Right lobe of liver (tissue), 6 donors: Measurements from ENCODE around the gene NDUFC2. TPM values are rescaled to one million over a fixed set of nuclear protein-coding genes. Genes with fewer than 3 reads are reported as not detected.

ENCODE experiments used
- ATAC-seq, 4 donors: fragments of 200-7000 bp; cut with Tn5 transposase; one replicate each; pipeline ENCODE4 v1.9.1; 2020; ENCODE audit warnings: mild to moderate bottlenecking in 4 of 4, moderate library complexity in 4 of 4
- DNase-seq, 3 donors: peaks; one replicate each; pipeline ENCODE4 v3.0.0-alpha.2; 2020
- H3K27ac ChIP-seq, 3 donors: fragments of 200-600 bp; one replicate each; pipeline ENCODE4 v1.8.0; 2022
- H3K27me3 ChIP-seq, 2 donors: fragments of 200-600 bp; one replicate each; pipeline ENCODE4 v1.8.0; 2022
- H3K36me3 ChIP-seq, 4 donors: fragments of 200-600 bp; sonication (generic) in 1 of 4; one replicate each; pipeline versions ENCODE4 v1.5.1 to v1.8.0; 2017 to 2022; ENCODE audit warnings: control low read depth in 1 of 4
- H3K4me1 ChIP-seq, 4 donors: fragments of 200-600 bp; sonication (generic) in 1 of 4; one replicate each; pipeline versions ENCODE4 v1.5.1 to v1.8.0; 2017 to 2022; ENCODE audit warnings: control low read depth in 1 of 4
- H3K4me3 ChIP-seq, 3 donors: fragments of 200-600 bp; one replicate each; pipeline ENCODE4 v1.8.0; 2022
- H3K9me3 ChIP-seq, 4 donors: fragments of 200-600 bp; sonication (generic) in 1 of 4; one replicate each; pipeline versions ENCODE4 v1.5.1 to v1.8.0; 2017 to 2022; ENCODE audit warnings: control low read depth in 1 of 4
- POLR2A ChIP-seq: fragments of 450-650 bp; IDR thresholded peaks from one replicate; pipeline ENCODE4 v1.6.1; 2017; ENCODE audit warnings: antibody characterized with exemption, mild to moderate bottlenecking
- WGBS: methylation state at CpG from one replicate; pipeline ENCODE4 v1.1.6; 2018; ENCODE audit warnings: low coverage, low lambda C conversion rate; ENCODE audit not compliant: insufficient coverage; ENCODE audit errors: missing lambda C conversion rate; 5-methylcytosine and 5-hydroxymethylcytosine counted together
- intact Hi-C, 2 donors: fragments of 100-400 bp; cut with DNase I; formaldehyde crosslinking; loops; one replicate each; pipeline versions ENCODE4 v1.11.2 to v1.14.1; 2022
- total RNA-seq, 6 experiments: library from RNA; depleted of rRNA in 2 of 6; stranded (reverse); fragments of >200 nt in 2 of 6; fragmentation: NEBNext Ultra II Directional in 3 of 6; extraction: Animal tissue kit (Norgen Biotek cat#: 25700) in 3 of 6; gene quantifications; one replicate each; pipeline versions ENCODE4 v1.1.0 to v1.2.4, GENCODE V29; 2016 to 2023
- TF ChIP-seq, protein P1 (sequence below), 4 donors: fragments of 200-600 bp in 3 of 4; fragments of 450-650 bp in 1 of 4; IDR thresholded peaks; one replicate each; pipeline versions ENCODE4 v1.5.1 to v1.8.0; 2016 to 2022; ENCODE audit warnings: antibody characterized with exemption in 4 of 4, mild to moderate bottlenecking in 2 of 4
- donor health status: DM: no; HTN: yes; CAD: no.
- donor health status: DM: no; HTN: no; CAD: no.
- donor health status: DM: no; HTN: no; CAD: no.
- donor health status: DM: no; HTN: yes; CAD: no.
- donor health status: DM: no; HTN: yes; CAD: no.

Gene NDUFC2
- total RNA-seq, 6 experiments from 2014 or later = 105 to 265 (median 183) TPM

DNA sequence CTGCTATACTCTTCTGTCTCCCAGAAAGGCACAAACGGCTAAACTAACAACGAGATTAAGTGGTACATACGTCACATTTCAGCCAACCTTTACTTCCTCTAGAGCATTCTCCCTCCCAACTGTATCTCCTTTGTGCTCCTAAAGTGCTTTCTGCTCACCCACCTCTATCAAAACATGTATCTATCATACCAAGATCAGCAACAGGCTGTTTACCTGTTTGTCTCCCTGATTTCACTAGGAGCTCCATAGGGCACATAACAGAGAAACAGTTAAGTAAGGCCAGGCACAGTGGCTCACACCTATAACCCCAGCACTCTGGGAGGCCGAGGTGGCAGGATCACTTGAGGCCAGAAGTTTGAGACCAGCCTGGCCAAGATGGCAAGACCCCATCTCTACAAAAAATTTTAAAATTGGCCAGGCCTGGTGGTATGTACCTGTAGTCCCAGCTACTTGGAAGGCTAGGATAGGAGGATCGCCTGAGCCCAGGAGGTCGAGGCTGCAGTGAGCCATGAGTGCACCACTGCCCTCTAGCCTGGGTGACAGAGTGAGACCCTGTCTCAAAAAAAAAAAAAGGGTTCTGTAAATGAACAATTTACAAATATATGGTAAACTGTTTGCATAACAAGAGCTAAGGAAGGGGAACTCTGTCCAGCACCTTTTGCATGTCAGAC is 2.8 kb downstream of the NDUFC2 start:
- ATAC-seq = no peak
- 91% methylated on average over 6 of the region's 6 CpGs for WGBS
- intact Hi-C loops = no loop called here
- Histone ChIP-seq H3K9me3 (no peaks in the 10 kb centered on the region), H3K36me3 (peaks cover 0 to 8% (median 1%) of the 10 kb centered on the region in 4 donors), H3K27me3 (no peaks in the 10 kb centered on the region), H3K4me1 (peaks cover 0 to 43% (median 16%) of the 10 kb centered on the region in 4 donors), H3K4me3 (no peak overlapping the region), H3K27ac (no peak overlapping the region)
- DNase-seq = no peak
- no peak for TF ChIP-seq POLR2A
- TF ChIP-seq, protein P1, sequence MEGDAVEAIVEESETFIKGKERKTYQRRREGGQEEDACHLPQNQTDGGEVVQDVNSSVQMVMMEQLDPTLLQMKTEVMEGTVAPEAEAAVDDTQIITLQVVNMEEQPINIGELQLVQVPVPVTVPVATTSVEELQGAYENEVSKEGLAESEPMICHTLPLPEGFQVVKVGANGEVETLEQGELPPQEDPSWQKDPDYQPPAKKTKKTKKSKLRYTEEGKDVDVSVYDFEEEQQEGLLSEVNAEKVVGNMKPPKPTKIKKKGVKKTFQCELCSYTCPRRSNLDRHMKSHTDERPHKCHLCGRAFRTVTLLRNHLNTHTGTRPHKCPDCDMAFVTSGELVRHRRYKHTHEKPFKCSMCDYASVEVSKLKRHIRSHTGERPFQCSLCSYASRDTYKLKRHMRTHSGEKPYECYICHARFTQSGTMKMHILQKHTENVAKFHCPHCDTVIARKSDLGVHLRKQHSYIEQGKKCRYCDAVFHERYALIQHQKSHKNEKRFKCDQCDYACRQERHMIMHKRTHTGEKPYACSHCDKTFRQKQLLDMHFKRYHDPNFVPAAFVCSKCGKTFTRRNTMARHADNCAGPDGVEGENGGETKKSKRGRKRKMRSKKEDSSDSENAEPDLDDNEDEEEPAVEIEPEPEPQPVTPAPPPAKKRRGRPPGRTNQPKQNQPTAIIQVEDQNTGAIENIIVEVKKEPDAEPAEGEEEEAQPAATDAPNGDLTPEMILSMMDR (IDR thresholded peaks at IDR 0.05) = no peak

DNA sequence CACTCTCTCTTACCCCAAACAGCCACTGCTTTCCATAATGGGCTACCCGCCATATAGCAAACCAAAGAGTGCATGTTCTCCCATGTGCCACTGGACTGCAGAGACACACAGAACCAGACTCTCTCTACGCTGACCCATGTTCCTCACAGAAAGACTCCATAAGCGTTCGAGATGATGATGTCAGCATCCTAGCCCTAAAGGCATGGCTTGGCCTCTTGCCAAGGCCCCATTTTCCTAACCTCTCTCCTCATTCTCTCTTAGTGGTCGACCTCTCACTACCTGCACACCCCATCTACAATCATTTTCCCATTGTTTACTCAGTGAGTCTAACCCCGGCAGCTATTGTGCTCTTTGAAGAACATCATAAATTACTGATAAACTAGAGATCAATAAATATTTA is 4.9 kb downstream of the NDUFC2 start:
- ATAC-seq (no peak), DNase-seq (no peak)
- Histone ChIP-seq H3K36me3 (peaks cover 0 to 13% (median 1%) of the 10 kb centered on the region in 4 donors), H3K4me1 (peaks cover 0 to 43% (median 16%) of the 10 kb centered on the region in 4 donors), H3K27ac (no peak overlapping the region), H3K27me3 (no peaks in the 10 kb centered on the region), H3K9me3 (no peaks in the 10 kb centered on the region), H3K4me3 (no peak overlapping the region)
- TF ChIP-seq, protein P1 (IDR thresholded peaks at IDR 0.05) = no peak
- 67% methylated on average over 3 of the region's 6 CpGs for WGBS
- intact Hi-C loops = no loop called here

- ATAC-seq (no peak), DNase-seq (no peak)
- TF ChIP-seq, protein P1 (IDR thresholded peaks at IDR 0.05) = no peak
- TF ChIP-seq POLR2A = no peak
- no peak overlapping the region for H3K27ac ChIP-seq
- no peak overlapping the region for H3K4me3 ChIP-seq
- peaks cover 0 to 29% (median 14%) of the 10 kb centered on the region in 4 donors for H3K4me1 ChIP-seq
- 83% methylated on average over 4 of the region's 4 CpGs for WGBS
- intact Hi-C loops = no loop called here
- peaks cover 0 to 23% (median 4%) of the 10 kb centered on the region in 4 donors for H3K36me3 ChIP-seq
- H3K9me3 ChIP-seq = no peaks in the 10 kb centered on the region
- H3K27me3 ChIP-seq = no peaks in the 10 kb centered on the region
These were observed 7.2 kb downstream of the NDUFC2 start for GRCh38 chr11:78072455-78072854.

DNA sequence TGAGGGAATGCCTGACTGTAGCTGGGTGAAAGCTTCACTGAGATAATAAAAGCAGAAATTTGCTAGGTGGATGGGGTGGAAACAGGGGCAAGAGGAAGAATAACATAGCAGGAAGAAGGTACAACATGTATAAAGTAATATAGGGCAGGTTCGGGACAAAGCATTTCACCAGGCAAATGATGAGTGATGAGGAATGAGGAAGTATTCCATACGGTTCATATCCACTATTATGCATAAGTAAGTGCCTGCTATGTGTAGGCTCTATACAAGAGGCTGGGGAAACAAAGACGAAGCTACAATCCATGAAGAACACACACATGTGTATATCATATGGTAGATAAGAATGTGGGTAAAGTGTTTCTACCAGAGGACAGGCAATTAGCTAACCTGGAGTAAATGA is 7.9 kb downstream of the NDUFC2 start:
- ATAC-seq = no peak
- WGBS = 74% methylated on average over 3 of the region's 3 CpGs
- Histone ChIP-seq H3K4me1 (peaks cover 0 to 22% (median 10%) of the 10 kb centered on the region in 4 donors), H3K4me3 (no peak overlapping the region), H3K36me3 (peaks cover 0 to 26% (median 5%) of the 10 kb centered on the region in 4 donors), H3K9me3 (no peaks in the 10 kb centered on the region), H3K27ac (no peak overlapping the region), H3K27me3 (no peaks in the 10 kb centered on the region)
- no peak for DNase-seq
- TF ChIP-seq, protein P1 (IDR thresholded peaks at IDR 0.05) = no peak
- no peak for TF ChIP-seq POLR2A
- intact Hi-C loops = no loop called here
